K562 (cell line): ENCODE data around the gene PPP4C. TPM values are rescaled to one million over a fixed set of nuclear protein-coding genes. Genes with fewer than 3 reads are reported as not detected.

Experiments
- ARHGAP35 ChIP-seq: fragments of 450-650 bp; IDR thresholded peaks from 2 replicates; pipeline ENCODE4 v1.6.1; 2018; ENCODE audit not compliant: partially characterized antibody
- GABPA ChIP-seq: fragments of 200-800 bp; sonication (Bioruptor generic); conservative IDR thresholded peaks from 2 replicates; pipeline ENCODE4 v1.6.1; 2016; ENCODE audit warnings: low read depth, missing genetic modification characterization, missing compliant biosample characterization
- NFE2 ChIP-seq: IDR thresholded peaks from 2 replicates; pipeline ENCODE4 v1.6.1; 2014; ENCODE audit warnings: antibody characterized with exemption, low read depth
- NFIC ChIP-seq: fragments of 450-650 bp; IDR thresholded peaks from 2 replicates; pipeline ENCODE4 v1.6.1; 2017; ENCODE audit warnings: mild to moderate bottlenecking, inconsistent platforms
- PHF8 ChIP-seq: fragments of 200-600 bp; sonication (generic); IDR thresholded peaks from 2 replicates; pipeline ENCODE4 v1.6.1; 2012; ENCODE audit warnings: mixed run types, mild to moderate bottlenecking, inconsistent platforms, low read length, moderate library complexity, borderline replicate concordance
- POLR2B ChIP-seq: fragments of 450-650 bp; IDR thresholded peaks from 2 replicates; pipeline ENCODE4 v1.6.1; 2018; ENCODE audit warnings: low read depth; ENCODE audit not compliant: partially characterized antibody
- POLR2G ChIP-seq: fragments of 200-400 bp; formaldehyde crosslinking; IDR thresholded peaks from 2 replicates; pipeline ENCODE4 v1.6.1; 2017; ENCODE audit warnings: low read depth, mild to moderate bottlenecking, antibody characterized with exemption, low read length, moderate library complexity
- RCOR1 ChIP-seq, 2 experiments: IDR thresholded peaks; 2 replicates each; pipeline ENCODE4 v1.6.1; 2012; ENCODE audit warnings: low read depth in 2 of 2, low read length in 2 of 2, borderline replicate concordance in 1 of 2, improper control_type of control experiment in 1 of 2
- SMARCA5 ChIP-seq: fragments of 450-650 bp; IDR thresholded peaks from 2 replicates; pipeline ENCODE4 v1.6.1; 2016
- TBP ChIP-seq: optimal IDR thresholded peaks from 2 replicates; pipeline ENCODE3; 2011; ENCODE audit warnings: low read depth, low read length, improper control_type of control experiment
- ZNF583 ChIP-seq: fragments of 250-450 bp; sonication (Bioruptor Pico); IDR thresholded peaks from 2 replicates; pipeline ENCODE4 v1.4.0; 2020
- polyA plus RNA-seq, 8 experiments: library from polyadenylated mRNA; depleted of rRNA in 4 of 8; stranded (reverse) in 5 of 8; unstranded in 3 of 8; fragments of >200 nt; fragmentation: Nextera tagmentation in 2 of 8; fragmentation: Illumina TruSeq in 1 of 8; extraction: Ambion mirVana in 2 of 8; extraction: Trizol in 1 of 8; gene quantifications; 2 replicates each; pipeline versions ENCODE4 v1.2.1 to v1.2.3, GENCODE V29; 2011 to 2014; ENCODE audit warnings: inconsistent platforms in 1 of 8, missing spikeins in 1 of 8
- total RNA-seq, 7 experiments: library from RNA; depleted of rRNA in 6 of 7; stranded (reverse); fragments of >200 nt in 6 of 7; fragmentation: Illumina TruSeq in 2 of 7; extraction: Trizol in 2 of 7; gene quantifications; 2 replicates each; pipeline versions ENCODE4 v1.2.1 to v1.2.3, GENCODE V29; 2011 to 2021; ENCODE audit warnings: low replicate concordance in 1 of 7
- TF ChIP-seq, protein P1 (sequence below): sonication (generic); formaldehyde crosslinking; IDR thresholded peaks from 2 replicates; pipeline ENCODE4 v1.8.0; 2022; ENCODE audit warnings: missing genetic modification reagents, mild to moderate bottlenecking, moderate library complexity, borderline replicate concordance
- TF ChIP-seq, protein P2 (sequence below): fragments of 250-450 bp; sonication (Bioruptor Pico); IDR thresholded peaks from 2 replicates; pipeline ENCODE4 v1.5.0; 2021
- TF ChIP-seq, protein P3 (sequence below), 2 experiments: fragments of 450-650 bp; formaldehyde crosslinking in 1 of 2; IDR thresholded peaks; 2 replicates each; pipeline versions ENCODE4 v1.4.0 to v1.6.1; 2014 to 2020; ENCODE audit warnings: mild to moderate bottlenecking in 2 of 2, borderline replicate concordance in 1 of 2, low read depth in 1 of 2

The PPP4C gene
- total and polyA plus RNA-seq, 9 of the 15 experiments (the other 6 are each of a cell fraction or from before 2014, with no cell fraction given), result 3.5 to 183 (median 131) TPM

DNA sequence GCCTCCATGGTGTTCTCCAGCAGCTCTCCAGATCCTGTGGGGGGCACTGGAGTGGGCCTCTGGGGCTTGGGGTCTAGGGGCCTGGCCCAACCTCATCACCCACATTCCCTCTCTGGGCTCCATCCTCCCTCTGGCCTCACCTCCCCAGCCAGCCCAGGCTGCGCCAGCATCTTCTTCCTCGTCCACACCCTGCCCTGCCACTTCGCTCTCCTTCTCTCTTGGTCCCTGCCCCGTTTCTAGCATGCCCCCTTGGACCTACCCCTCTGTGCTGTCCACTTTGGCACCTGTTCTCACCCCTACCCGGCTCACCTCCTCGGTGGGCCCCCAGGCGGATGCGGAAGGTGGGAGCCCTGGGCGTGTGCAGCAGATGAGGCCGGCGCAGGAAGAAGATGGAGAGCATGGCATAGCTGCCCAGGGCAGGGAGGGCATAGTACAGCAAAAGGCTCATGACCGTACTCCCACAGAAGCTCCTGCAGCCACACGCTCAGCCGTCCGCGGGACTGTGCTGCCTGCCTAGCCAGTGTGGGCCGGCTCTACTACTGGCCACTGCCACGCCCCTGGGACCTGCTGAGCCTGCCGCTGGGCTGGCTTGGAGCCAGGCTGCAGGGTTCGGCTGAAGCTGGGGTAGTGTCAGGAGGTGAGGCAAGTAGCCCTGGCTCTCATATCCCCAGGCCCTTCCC, 37.4 kb downstream of the PPP4C start, which contains the start of gene GDPD3 (continued):
- TF ChIP-seq, protein P1, sequence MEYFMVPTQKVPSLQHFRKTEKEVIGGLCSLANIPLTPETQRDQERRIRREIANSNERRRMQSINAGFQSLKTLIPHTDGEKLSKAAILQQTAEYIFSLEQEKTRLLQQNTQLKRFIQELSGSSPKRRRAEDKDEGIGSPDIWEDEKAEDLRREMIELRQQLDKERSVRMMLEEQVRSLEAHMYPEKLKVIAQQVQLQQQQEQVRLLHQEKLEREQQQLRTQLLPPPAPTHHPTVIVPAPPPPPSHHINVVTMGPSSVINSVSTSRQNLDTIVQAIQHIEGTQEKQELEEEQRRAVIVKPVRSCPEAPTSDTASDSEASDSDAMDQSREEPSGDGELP (CRISPR knock-in tag), result peak; percentile 43; the same call in 1 of the 2 replicates
- TF ChIP-seq PHF8 (peak; percentile 17; the same call in 1 of the 2 replicates), ARHGAP35 (peak; percentile 37), TBP (peak; percentile 21), NFIC (peak; percentile 97), GABPA (tag) (no peak), RCOR1 (IDR thresholded peaks at IDR 0.05; ENCODE audit: borderline replicate concordance in 1 of 2, low read depth in 2 of 2, low read length in 2 of 2) (no peak), NFE2 (no peak), SMARCA5 (peak; percentile 75), ZNF583 (no peak), POLR2G (peak; percentile 58), POLR2B (peak; percentile 33)
- TF ChIP-seq, protein P2, sequence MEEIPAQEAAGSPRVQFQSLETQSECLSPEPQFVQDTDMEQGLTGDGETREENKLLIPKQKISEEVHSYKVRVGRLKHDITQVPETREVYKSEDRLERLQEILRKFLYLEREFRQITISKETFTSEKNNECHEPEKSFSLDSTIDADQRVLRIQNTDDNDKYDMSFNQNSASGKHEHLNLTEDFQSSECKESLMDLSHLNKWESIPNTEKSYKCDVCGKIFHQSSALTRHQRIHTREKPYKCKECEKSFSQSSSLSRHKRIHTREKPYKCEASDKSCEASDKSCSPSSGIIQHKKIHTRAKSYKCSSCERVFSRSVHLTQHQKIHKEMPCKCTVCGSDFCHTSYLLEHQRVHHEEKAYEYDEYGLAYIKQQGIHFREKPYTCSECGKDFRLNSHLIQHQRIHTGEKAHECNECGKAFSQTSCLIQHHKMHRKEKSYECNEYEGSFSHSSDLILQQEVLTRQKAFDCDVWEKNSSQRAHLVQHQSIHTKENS (CRISPR knock-in tag), result no peak
- TF ChIP-seq, protein P3, sequence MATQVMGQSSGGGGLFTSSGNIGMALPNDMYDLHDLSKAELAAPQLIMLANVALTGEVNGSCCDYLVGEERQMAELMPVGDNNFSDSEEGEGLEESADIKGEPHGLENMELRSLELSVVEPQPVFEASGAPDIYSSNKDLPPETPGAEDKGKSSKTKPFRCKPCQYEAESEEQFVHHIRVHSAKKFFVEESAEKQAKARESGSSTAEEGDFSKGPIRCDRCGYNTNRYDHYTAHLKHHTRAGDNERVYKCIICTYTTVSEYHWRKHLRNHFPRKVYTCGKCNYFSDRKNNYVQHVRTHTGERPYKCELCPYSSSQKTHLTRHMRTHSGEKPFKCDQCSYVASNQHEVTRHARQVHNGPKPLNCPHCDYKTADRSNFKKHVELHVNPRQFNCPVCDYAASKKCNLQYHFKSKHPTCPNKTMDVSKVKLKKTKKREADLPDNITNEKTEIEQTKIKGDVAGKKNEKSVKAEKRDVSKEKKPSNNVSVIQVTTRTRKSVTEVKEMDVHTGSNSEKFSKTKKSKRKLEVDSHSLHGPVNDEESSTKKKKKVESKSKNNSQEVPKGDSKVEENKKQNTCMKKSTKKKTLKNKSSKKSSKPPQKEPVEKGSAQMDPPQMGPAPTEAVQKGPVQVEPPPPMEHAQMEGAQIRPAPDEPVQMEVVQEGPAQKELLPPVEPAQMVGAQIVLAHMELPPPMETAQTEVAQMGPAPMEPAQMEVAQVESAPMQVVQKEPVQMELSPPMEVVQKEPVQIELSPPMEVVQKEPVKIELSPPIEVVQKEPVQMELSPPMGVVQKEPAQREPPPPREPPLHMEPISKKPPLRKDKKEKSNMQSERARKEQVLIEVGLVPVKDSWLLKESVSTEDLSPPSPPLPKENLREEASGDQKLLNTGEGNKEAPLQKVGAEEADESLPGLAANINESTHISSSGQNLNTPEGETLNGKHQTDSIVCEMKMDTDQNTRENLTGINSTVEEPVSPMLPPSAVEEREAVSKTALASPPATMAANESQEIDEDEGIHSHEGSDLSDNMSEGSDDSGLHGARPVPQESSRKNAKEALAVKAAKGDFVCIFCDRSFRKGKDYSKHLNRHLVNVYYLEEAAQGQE (IDR thresholded peaks at IDR 0.05; ENCODE audit: borderline replicate concordance), result peak; percentile 87
- TF ChIP-seq, protein P3 (CRISPR knock-in tag; IDR thresholded peaks at IDR 0.05; ENCODE audit: low read depth), result no peak
